Measurements from ENCODE around the gene SHISAL2A. TPM values are rescaled to one million over a fixed set of nuclear protein-coding genes. Genes with fewer than 3 reads are reported as not detected.

Gene SHISAL2A
- total and polyA plus RNA-seq, 2 of the 13 experiments (the other 11 are each of a cell fraction or from before 2014, with no cell fraction given): not detected

GRCh38 chr1:52668711-52669110 lies 35.7 kb downstream of the SHISAL2A start:
- no peak overlapping the region for H2AFZ ChIP-seq (ENCODE audit: low read length)
- in situ Hi-C loops (cut with HindIII; ENCODE audit: extremely low pct_ligation_motif_present, low pct_unique_long_range_greater_than_20kb): no loop called here
- H3K27ac ChIP-seq (ENCODE audit: extremely low read length, insufficient read depth, low read length): no peak overlapping the region
- FAIRE-seq (no peak), DNase-seq (ENCODE audit: low spot score) (no peak), ATAC-seq (no peak)
- WGBS (ENCODE audit: low lambda C conversion rate): 34% methylated on average over 2 of the region's 2 CpGs
- no peaks in the 10 kb centered on the region for H3K36me3 ChIP-seq (replicated peaks in 1 of 2; ENCODE audit: control insufficient read depth in 1 of 2, insufficient read depth in 2 of 2, low read length in 2 of 2)
- no TSS peak for BruUV-seq (replicated peaks)
- no peaks in the 10 kb centered on the region for H3K9me3 ChIP-seq (ENCODE audit: low read length)
- no peak overlapping the region for H3K4me3 ChIP-seq (replicated peaks in 1 of 3; ENCODE audit: insufficient read depth in 1 of 3, low read depth in 2 of 3, low read length in 3 of 3)
- H3K4me1 ChIP-seq (ENCODE audit: insufficient read depth, low read length): peaks cover 22% of the 10 kb centered on the region
- CTCF ChIA-PET (ENCODE audit: low intra/inter-chr PET ratio, low total read pairs): no interaction called here
- POLR2A ChIA-PET: no interaction called here
- H3K27me3 ChIP-seq (ENCODE audit: control insufficient read depth in 1 of 2, insufficient read depth in 2 of 2, low read length in 2 of 2): peaks cover 0 to 2% of the 10 kb centered on the region in 2 experiments; a peak in 2 of 5 replicates
- H3K79me2 ChIP-seq (ENCODE audit: insufficient read depth, low read length): no peaks in the 10 kb centered on the region
- H3K4me2 ChIP-seq (ENCODE audit: low read depth, low read length): no peak overlapping the region
- no peak overlapping the region for H3K9ac ChIP-seq (ENCODE audit: insufficient read depth, low read depth, low read length)
- no peaks in the 10 kb centered on the region for H4K20me1 ChIP-seq (ENCODE audit: insufficient read depth, low read length)
- TF ChIP-seq ZNF33A (CRISPR knock-in tag; IDR thresholded peaks at IDR 0.05; ENCODE audit: borderline replicate concordance) (no peak), GMEB1 (CRISPR knock-in tag; IDR thresholded peaks at IDR 0.05; ENCODE audit: borderline replicate concordance) (no peak), ATF1 (CRISPR knock-in tag; IDR thresholded peaks at IDR 0.05) (no peak), CBX5 (CRISPR knock-in tag; IDR thresholded peaks at IDR 0.05; ENCODE audit: borderline replicate concordance) (no peak), ZNF574 (CRISPR knock-in tag; IDR thresholded peaks at IDR 0.05) (no peak), KAT8 (CRISPR knock-in tag; IDR thresholded peaks at IDR 0.05) (no peak), RXRB (CRISPR knock-in tag; IDR thresholded peaks at IDR 0.05; ENCODE audit: borderline replicate concordance) (no peak), ZNF12 (CRISPR knock-in tag; IDR thresholded peaks at IDR 0.05) (no peak), ZNF768 (CRISPR knock-in tag; IDR thresholded peaks at IDR 0.05) (no peak), NCOR1 (IDR thresholded peaks at IDR 0.05; ENCODE audit: borderline replicate concordance, low read length) (no peak), ZNF326 (CRISPR knock-in tag; IDR thresholded peaks at IDR 0.05; ENCODE audit: borderline replicate concordance) (no peak), ZNF296 (CRISPR knock-in tag; conservative IDR thresholded peaks at IDR 0.05) (no peak), SNAPC2 (CRISPR knock-in tag; IDR thresholded peaks at IDR 0.05) (no peak), ASH2L (IDR thresholded peaks at IDR 0.05; ENCODE audit: insufficient read length, low read depth, low read length) (no peak), ZNF766 (CRISPR knock-in tag; IDR thresholded peaks at IDR 0.05; ENCODE audit: borderline replicate concordance) (no peak), RBAK (CRISPR knock-in tag; IDR thresholded peaks at IDR 0.05) (no peak)
- intact Hi-C loops (cut with micrococcal nuclease; ENCODE audit: unreplicated experiment): loop anchor here (5.0 kb wide), 1 partner anchor 116 kb away; the partner anchor contains the start of gene TUT4

Data from HepG2 (cell line).